Glomerular visceral epithelial cell (primary cell): ENCODE measurements around the gene NDUFC2.
"Not testable (repeated sequence)": the region's sequence is repeated elsewhere in the genome, so short reads cannot be mapped to it uniquely, and the experiment has no call there.

Source experiments
- DNase-seq: peaks from one replicate; pipeline ENCODE4 v3.0.0-alpha.2; 2016; ENCODE audit errors: extremely low spot score

The NDUFC2 gene

GRCh38 chr11:78030429-78031325 lies 49.0 kb downstream of the NDUFC2 start:
- DNase-seq: peak; percentile 38

DNA sequence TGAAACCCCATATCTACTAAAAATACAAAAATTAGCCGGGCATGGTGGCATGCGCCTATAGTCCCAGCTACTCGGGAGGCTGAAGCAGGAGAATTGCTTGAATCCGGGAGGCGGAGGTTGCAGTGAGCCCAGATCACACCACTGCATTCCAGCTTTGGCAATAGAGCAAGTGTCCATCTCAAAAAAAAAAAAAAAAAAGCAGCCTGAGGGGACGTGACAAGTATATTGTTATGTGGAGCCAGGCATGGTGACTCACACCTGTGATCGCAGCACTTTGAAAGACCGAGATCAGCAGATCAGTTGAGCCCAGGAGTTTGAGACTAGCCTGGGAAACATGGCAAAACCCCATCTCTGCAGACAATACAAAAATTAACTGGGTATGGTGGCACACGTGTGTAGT lies 51.2 kb downstream of the NDUFC2 start:
- DNase-seq: not testable (repeated sequence)

DNA sequence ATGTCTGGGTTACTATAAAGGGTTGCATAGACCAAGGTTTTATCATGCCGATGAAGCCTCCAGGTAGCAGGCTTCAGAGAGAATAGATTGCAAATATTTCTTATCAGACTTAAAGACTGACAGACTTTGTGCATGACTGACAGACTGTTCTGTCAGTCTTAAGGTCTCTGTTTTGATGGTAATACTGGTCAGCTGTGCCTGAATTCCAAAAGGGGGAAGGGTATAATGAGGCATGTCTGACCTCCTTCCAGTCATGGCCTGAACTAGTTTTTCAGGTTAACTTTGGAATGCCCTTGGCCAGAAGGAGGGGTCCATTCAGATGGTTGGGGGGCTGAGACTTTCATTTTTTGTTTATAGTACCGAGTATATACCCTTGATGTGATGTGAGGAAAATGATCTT lies 51.9 kb downstream of the NDUFC2 start:
- no peak for DNase-seq

GRCh38 chr11:78025378-78025777 lies 54.3 kb downstream of the NDUFC2 start:
- no peak for DNase-seq

DNA sequence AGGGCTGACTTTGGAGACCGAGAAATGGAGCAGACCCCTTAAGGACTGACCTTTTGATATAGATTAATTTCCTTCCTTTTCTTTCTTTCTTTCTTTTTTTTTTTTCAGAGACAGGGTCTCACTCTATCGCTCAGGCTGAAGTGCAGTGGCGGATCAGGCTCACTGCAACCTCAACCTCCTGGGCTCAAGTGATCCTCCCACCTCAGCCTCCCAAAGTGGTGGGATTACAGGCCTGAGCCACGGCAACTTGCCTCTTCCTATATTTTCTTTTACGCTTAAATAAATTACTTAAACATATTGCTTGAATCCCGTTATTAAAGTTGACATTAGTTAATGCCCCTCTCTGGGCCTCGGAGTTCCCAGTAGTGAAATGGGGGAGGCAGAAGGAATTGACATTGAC lies 56.2 kb downstream of the NDUFC2 start:
- DNase-seq: no peak

GRCh38 chr11:78022397-78023396 lies 57.0 kb downstream of the NDUFC2 start, which contains the start of gene KCTD14:
TSS of gene KCTD14 (minus strand) at chr11:78023276. CDS start at chr11:78023249, 27 bp downstream.
- DNase-seq: peak; percentile 76

DNA sequence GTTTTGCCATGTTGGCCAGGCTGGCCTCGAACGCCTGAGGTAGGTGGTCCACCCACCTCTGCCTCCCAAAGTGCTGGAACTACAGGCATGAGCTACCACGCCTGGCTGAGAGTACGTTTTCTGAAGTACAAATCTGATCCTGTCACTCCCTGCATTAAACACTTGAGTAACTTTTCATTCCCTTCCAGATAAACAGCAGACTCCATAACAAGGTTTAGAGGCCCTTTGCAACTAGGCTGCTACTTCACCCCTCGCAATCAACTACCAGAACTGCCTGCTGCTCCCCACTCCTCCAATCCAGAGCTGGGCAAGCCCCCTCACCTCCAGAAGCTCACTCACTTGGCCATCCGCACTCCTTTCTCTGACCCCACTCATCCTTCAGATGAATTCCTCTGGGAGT lies 58.1 kb downstream of the NDUFC2 start:
- no peak for DNase-seq

DNA sequence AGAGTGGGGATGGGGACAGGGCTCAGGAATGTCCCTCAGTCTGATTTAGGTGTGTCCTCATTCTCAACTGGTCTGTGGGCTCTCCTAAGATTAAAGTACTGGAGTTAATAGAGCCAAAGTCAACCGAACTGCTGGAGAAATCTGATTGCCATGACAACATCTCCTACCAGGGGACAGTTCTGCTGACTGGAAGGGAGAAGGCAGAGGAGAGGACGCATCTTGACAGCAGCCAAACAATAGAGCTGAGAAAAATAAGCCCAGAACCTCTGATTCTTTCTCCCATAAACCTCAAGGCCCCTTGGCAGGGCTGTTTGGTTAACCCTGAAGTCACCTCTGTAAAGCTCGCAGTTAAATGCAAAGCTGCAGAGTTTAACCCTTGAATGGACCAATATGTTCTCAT lies 59.4 kb downstream of the NDUFC2 start:
- no peak for DNase-seq

DNA sequence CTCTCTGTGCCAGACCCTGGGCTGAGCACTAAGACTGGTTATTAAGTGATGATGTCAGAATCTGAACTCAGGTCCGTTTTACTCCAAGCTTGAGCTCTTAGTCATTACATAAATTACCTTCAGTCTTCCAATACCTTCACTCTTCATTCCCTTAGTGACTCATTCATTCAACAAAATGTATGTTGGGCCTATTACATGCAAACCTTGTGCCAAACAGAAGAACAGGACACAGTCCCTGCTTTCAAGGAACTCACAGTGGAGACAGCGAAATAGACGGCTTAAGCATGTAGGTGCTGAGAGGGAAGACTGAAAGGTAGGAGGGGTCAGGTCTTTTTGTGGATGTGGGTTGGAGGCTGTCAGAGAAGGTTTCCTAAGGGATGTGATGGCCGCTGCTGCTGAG lies 59.9 kb downstream of the NDUFC2 start:
- peak; percentile 29 for DNase-seq
